Stomach (tissue), 9 donors: ENCODE results near the gene SUDS3. TPM values are rescaled to one million over a fixed set of nuclear protein-coding genes. Genes with fewer than 3 reads are reported as not detected.
"Not testable (repeated sequence)": the region's sequence is repeated elsewhere in the genome, so short reads cannot be mapped to it uniquely, and the experiment has no call there.

Experiments
- DNase-seq, 2 donors: peaks; one replicate each; pipeline versions ENCODE4 v3.0.0 to v3.0.0-alpha.2; 2013 to 2019
- H3K27ac ChIP-seq, 5 donors: fragments of 200-600 bp in 4 of 5; sonication (generic) in 4 of 5; one replicate each; pipeline ENCODE4 v1.5.1; 2013 to 2019; ENCODE audit warnings: mild to moderate bottlenecking in 1 of 5, moderate library complexity in 1 of 5
- H3K27me3 ChIP-seq, 3 donors: fragments of 200-600 bp; sonication (generic); one replicate each; pipeline ENCODE4 v1.5.1; 2017 to 2019; ENCODE audit warnings: mixed run types in 1 of 3
- H3K36me3 ChIP-seq, 4 donors: fragments of 200-600 bp; sonication (generic); 1 replicate in 3 of 4; 2 replicates in 1 of 4; pipeline ENCODE4 v1.5.1; 2016 to 2019
- H3K4me1 ChIP-seq, 4 donors: fragments of 200-600 bp; sonication (generic); one replicate each; pipeline ENCODE4 v1.5.1; 2016 to 2019
- H3K4me3 ChIP-seq, 4 donors: fragments of 200-600 bp; sonication (generic) in 3 of 4; one replicate each; pipeline ENCODE4 v1.5.1; 2016 to 2019; ENCODE audit warnings: mild to moderate bottlenecking in 1 of 4
- H3K9me3 ChIP-seq, 4 donors: fragments of 200-600 bp; sonication (generic); one replicate each; pipeline ENCODE4 v1.5.1; 2016 to 2019
- CTCF ChIP-seq, 7 experiments: fragments of 450-650 bp in 4 of 7; fragments of 200-600 bp in 3 of 7; sonication (generic) in 3 of 7; IDR thresholded peaks; one replicate each; pipeline ENCODE4 v1.5.1; 2016 to 2019; ENCODE audit warnings: antibody characterized with exemption in 7 of 7, control low read depth in 2 of 7, mild to moderate bottlenecking in 1 of 7
- EP300 ChIP-seq: sonication (generic); formaldehyde crosslinking; IDR thresholded peaks from one replicate; pipeline ENCODE4 v1.6.1; 2017; ENCODE audit warnings: antibody characterized with exemption
- POLR2A ChIP-seq, 4 donors: fragments of 450-650 bp; IDR thresholded peaks; one replicate each; pipeline ENCODE4 v1.6.1; 2016; ENCODE audit warnings: antibody characterized with exemption in 4 of 4, control low read depth in 2 of 4, mild to moderate bottlenecking in 1 of 4, moderate library complexity in 1 of 4
- POLR2AphosphoS5 ChIP-seq, 3 donors: sonication (generic); formaldehyde crosslinking; IDR thresholded peaks; one replicate each; pipeline ENCODE4 v1.6.1; 2016; ENCODE audit warnings: antibody characterized with exemption in 3 of 3
- WGBS, 5 donors: extraction: QIAGEN DNeasy Blood & Tissue Kit in 3 of 5; methylation state at CpG; one replicate each; pipeline versions ENCODE4 v1.1.5 to v1.1.7; 2013 to 2018; 5-methylcytosine and 5-hydroxymethylcytosine counted together
- intact Hi-C: fragments of 100-400 bp; cut with DNase I; formaldehyde crosslinking; loops from one replicate; pipeline ENCODE4 v1.15.1; 2023; ENCODE audit warnings: low total_unique reads
- polyA plus RNA-seq, 3 donors: library from polyadenylated mRNA; stranded (reverse); fragments of 200-250 nt; gene quantifications; one replicate each; pipeline ENCODE4 v1.2.3, GENCODE V29; 2013
- total RNA-seq, 5 donors: library from RNA; depleted of rRNA; stranded (reverse); fragments of >200 nt; gene quantifications; one replicate each; pipeline versions ENCODE4 v1.1.0 to v1.2.3, GENCODE V29; 2014 to 2016
- donor health status: healthy with polysubstance abuse.
- donor health status: Bipolar disorder and iron deficiency.
- donor health status: healthy.

The SUDS3 gene
- total and polyA plus RNA-seq, 8 donors = 10.8 to 122 (median 44.4) TPM

DNA sequence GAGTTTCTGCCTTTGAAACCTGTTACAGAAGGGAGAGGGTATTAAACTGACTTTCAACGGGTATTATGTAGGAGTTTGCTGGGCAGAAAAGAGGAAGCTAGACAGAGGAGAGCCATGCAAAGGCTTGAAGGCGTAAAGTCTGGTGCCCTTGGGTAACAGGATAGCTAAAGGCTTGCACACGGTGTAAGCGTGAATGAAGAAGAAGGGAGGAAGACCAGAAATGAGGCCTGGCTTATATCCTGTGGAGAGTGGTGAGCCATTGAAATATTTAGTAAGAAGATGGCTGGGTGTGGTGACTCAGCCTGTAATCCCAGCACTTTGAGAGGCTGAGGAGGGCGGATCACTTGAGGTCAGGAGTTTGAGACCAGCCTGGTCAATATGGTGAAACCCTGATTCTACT, 22.6 kb downstream of the SUDS3 start:
- no peak for DNase-seq
- intact Hi-C loops = no loop called here
- TF ChIP-seq EP300 (no peak), CTCF (IDR thresholded peaks at IDR 0.05) (no peak), POLR2AphosphoS5 (IDR thresholded peaks at IDR 0.05) (no peak), POLR2A (IDR thresholded peaks at IDR 0.05) (no peak)
- Histone ChIP-seq H3K9me3 (no peaks in the 10 kb centered on the region), H3K36me3 (peaks cover 35 to 100% (median 100%) of the 10 kb centered on the region in 4 donors), H3K27me3 (no peaks in the 10 kb centered on the region), H3K4me3 (no peak overlapping the region), H3K27ac (no peak overlapping the region), H3K4me1 (peaks cover 0 to 19% (median 7%) of the 10 kb centered on the region in 4 donors)
- WGBS, 5 donors = 86 to 96% (median 91%) methylated on average over 5 of the region's 5 CpGs

DNA sequence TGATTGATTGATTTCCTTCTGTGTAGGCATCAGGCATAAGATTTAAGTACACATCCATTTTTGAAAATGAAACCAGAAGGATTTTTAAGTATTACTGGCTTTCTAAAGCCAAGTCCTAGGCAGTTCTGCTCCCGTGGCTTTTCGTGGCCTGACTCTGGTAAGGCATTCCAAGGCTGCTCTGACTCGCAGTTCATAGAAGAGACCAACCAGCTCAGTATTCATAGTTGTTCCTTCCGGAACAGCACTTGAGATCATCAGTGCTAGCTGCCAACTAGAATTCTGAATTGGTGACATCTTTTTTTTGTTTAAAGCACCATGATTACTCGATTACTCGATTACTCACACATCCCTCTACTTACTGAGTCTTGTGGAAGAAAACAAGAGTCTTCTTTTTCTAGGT, 25.9 kb downstream of the SUDS3 start:
- H3K36me3 ChIP-seq = peaks cover 29 to 90% (median 87%) of the 10 kb centered on the region in 4 donors
- WGBS, 5 donors = 74 to 92% (median 88%) methylated on average over 6 of the region's 6 CpGs
- no peak overlapping the region for H3K4me3 ChIP-seq
- TF ChIP-seq EP300 (no peak), POLR2AphosphoS5 (IDR thresholded peaks at IDR 0.05) (no peak), POLR2A (IDR thresholded peaks at IDR 0.05) (no peak), CTCF (IDR thresholded peaks at IDR 0.05) (no peak)
- intact Hi-C loops = loop anchor here (10.0 kb wide), 1 partner anchor 223 kb away; no protein-coding TSS in a partner anchor
- no peaks in the 10 kb centered on the region for H3K9me3 ChIP-seq
- peaks cover 0 to 37% (median 18%) of the 10 kb centered on the region in 4 donors for H3K4me1 ChIP-seq
- no peak overlapping the region for H3K27ac ChIP-seq
- H3K27me3 ChIP-seq = no peaks in the 10 kb centered on the region
- DNase-seq = no peak

GRCh38 chr12:118404876-118405521, 28.6 kb downstream of the SUDS3 start:
- Histone ChIP-seq H3K9me3 (no peaks in the 10 kb centered on the region), H3K4me1 (peaks cover 9 to 38% (median 23%) of the 10 kb centered on the region in 4 donors), H3K27me3 (no peaks in the 10 kb centered on the region), H3K36me3 (peaks cover 34 to 89% (median 82%) of the 10 kb centered on the region in 4 donors), H3K4me3 (no peak overlapping the region), H3K27ac (peak overlapping the region in 1 of 5 donors; percentile 52)
- intact Hi-C loops = loop anchor here (10.0 kb wide), 1 partner anchor 220 kb away; no protein-coding TSS in a partner anchor
- WGBS, 5 donors = 29 to 42% (median 36%) methylated on average over 4 of the region's 4 CpGs
- DNase-seq = peak; percentile 78 to 80
- no peak for TF ChIP-seq EP300
- TF ChIP-seq POLR2A (IDR thresholded peaks at IDR 0.05) = no peak
- TF ChIP-seq CTCF (IDR thresholded peaks at IDR 0.05) = peak in 5 of 7 experiments; percentile 26 to 71 (median 61)
- no peak for TF ChIP-seq POLR2AphosphoS5 (IDR thresholded peaks at IDR 0.05)

- H3K4me1 ChIP-seq = peaks cover 9 to 42% (median 24%) of the 10 kb centered on the region in 4 donors
- H3K27me3 ChIP-seq, H3K9me3 ChIP-seq, H3K27ac ChIP-seq, DNase-seq, H3K4me3 ChIP-seq: not testable (repeated sequence)
- intact Hi-C loops = loop anchor here (10.0 kb wide), 1 partner anchor 217 kb away; no protein-coding TSS in a partner anchor
- 83 to 89% (median 86%) methylated on average over 8 of the region's 8 CpGs for WGBS, 5 donors
- H3K36me3 ChIP-seq = peaks cover 39 to 87% (median 81%) of the 10 kb centered on the region in 4 donors
Observed at GRCh38 chr12:118408241-118408640, 31.9 kb downstream of the SUDS3 start.

DNA sequence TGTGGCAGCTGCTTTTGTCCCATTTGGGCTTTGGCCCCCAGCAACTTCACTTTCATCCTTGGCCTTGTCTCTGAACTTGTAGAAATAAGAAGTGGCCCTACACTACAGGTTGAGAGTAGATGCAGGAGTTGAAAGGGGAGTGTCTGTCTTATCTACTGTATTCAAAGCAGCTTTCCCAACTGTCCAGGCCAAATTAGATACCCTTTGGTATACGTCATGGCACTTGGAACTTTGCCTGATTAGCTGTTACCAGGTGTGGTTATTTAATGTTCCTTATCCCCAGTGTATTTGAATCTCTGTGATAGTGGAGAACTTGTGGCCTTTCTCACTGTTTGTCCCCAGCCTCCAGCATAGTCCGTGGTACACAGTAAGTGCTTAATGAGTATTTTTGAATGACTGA, 33.5 kb downstream of the SUDS3 start:
- TF ChIP-seq POLR2AphosphoS5 (IDR thresholded peaks at IDR 0.05) = peak in 2 of 3 donors; percentile 57 to 75
- TF ChIP-seq EP300 = no peak
- WGBS, 5 donors = 22 to 53% (median 46%) methylated on average over 2 of the region's 2 CpGs
- Histone ChIP-seq H3K27ac (peak overlapping the region; percentile 13 to 64 (median 30)), H3K4me1 (peaks cover 9 to 39% (median 24%) of the 10 kb centered on the region in 4 donors), H3K9me3 (no peaks in the 10 kb centered on the region), H3K27me3 (no peaks in the 10 kb centered on the region), H3K4me3 (no peak overlapping the region), H3K36me3 (peaks cover 44 to 90% (median 83%) of the 10 kb centered on the region in 4 donors)
- peak; percentile 55 to 69 for DNase-seq
- intact Hi-C loops = loop anchor here (10.0 kb wide), 1 partner anchor 215 kb away; no protein-coding TSS in a partner anchor
